HG03060 (cell line): ENCODE data around the gene GNG7.
"Not testable (repeated sequence)": the region's sequence is repeated elsewhere in the genome, so short reads cannot be mapped to it uniquely, and the experiment has no call there.

Experiments
- ATAC-seq: cut with Tn5 transposase; IDR thresholded peaks from one replicate; pipeline ENCODE4 v1.9.1; 2021; ENCODE audit warnings: low read depth, moderate number of reproducible peaks; ENCODE audit not compliant: unreplicated experiment

Gene GNG7

GRCh38 chr19:2648528-2648937, 54.0 kb downstream of the GNG7 start:
- no peak for ATAC-seq

DNA sequence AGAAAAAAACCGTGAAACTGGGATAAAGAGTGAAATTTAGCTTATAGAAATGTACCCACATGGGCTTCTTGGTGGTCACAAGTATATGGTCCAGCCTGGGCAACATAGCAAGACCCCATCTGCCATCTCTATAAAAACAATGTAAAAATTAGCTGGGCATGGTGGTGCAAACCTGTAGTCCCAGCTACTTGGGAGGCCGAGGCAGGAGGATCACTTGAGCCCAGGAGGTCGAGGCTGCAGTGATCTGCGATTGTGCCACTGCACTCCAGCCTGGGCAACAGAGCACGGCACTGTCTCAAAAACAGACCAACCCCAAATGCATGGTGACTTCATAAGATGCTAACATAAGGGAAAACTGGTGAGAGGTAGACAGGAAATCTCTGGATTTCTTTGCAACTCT, 54.4 kb downstream of the GNG7 start:
- no peak for ATAC-seq

DNA sequence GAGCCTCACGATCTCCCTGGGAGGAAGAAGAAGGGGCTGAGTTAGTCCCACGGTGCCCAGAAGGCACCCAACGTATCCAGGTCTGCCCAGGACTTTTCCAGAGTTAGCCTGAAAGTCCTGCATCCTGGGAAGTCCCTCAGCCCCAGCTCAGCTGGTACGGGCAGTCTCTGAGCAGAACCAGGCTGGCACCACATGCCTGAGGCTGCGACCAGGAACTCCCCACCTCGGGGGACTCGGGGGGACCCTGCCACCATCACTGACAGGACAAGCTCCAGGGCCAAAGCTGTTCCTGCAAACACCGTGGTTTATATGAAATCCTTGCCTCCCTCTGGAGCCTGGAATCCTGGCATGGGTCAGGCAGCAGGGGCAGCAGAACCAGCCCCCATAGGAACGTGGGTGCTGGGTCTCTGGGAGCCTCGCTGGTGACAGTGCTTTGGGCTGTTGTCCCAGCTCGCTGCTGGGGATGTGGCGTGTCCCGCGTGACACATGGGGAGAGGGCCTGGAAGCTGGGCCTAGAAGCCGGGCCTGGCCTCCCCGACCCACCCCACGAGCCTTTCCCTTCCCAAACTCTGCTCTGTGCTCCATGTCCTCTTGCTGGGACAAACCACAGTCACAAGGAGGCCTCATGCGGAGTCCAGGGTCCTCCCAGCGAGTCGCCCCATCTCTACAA, 55.5 kb downstream of the GNG7 start:
- ATAC-seq = no peak

- ATAC-seq = no peak
Measured at GRCh38 chr19:2645826-2646225, 56.7 kb downstream of the GNG7 start.

GRCh38 chr19:2643123-2643737, 59.3 kb downstream of the GNG7 start:
- not testable (repeated sequence) for ATAC-seq

- ATAC-seq = no peak
Measured at GRCh38 chr19:2641332-2641698, 61.2 kb downstream of the GNG7 start.

DNA sequence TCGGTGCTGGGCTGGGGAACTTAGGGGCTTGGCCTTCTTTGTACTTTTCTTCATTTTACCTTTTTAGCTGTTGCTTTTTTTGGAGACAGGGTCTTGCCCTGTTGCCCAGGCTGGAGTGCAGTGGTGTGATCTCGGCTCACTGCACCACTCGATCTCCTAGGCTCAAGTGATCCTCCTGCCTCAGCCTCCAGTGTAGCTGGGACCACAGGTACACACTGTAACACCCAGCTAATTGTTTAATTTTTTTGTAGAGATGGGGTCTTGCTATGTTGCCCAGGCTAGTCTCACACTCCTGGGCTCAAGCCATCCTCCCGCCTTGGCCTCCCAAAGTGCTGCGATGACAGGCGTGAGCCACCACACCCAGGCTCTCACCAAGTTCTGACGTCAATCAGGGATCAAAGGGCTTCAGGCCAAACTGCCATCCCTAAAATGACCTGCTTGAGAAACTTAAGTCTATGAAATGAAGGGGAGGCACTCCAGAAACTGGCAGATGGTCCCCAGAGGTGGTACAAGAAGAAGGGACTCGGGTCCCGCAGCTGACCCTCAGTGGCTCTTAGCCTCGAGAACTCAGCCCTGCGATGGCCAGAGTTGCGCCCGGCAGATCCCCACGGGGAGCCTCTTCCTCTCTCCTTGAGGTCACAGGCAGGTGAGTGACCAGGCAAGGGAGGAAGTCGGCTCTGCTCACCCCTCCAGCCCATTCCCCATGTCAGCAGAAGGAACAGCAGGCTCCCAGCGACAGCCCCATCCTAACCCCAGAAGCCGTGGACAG, 61.7 kb downstream of the GNG7 start:
- ATAC-seq = no peak

- ATAC-seq = no peak
Measured at GRCh38 chr19:2639999-2640398, 62.5 kb downstream of the GNG7 start.

GRCh38 chr19:2638417-2638940, 64.0 kb downstream of the GNG7 start:
- no peak for ATAC-seq

- no peak for ATAC-seq
Measured at GRCh38 chr19:2636897-2637683, 65.4 kb downstream of the GNG7 start.

DNA sequence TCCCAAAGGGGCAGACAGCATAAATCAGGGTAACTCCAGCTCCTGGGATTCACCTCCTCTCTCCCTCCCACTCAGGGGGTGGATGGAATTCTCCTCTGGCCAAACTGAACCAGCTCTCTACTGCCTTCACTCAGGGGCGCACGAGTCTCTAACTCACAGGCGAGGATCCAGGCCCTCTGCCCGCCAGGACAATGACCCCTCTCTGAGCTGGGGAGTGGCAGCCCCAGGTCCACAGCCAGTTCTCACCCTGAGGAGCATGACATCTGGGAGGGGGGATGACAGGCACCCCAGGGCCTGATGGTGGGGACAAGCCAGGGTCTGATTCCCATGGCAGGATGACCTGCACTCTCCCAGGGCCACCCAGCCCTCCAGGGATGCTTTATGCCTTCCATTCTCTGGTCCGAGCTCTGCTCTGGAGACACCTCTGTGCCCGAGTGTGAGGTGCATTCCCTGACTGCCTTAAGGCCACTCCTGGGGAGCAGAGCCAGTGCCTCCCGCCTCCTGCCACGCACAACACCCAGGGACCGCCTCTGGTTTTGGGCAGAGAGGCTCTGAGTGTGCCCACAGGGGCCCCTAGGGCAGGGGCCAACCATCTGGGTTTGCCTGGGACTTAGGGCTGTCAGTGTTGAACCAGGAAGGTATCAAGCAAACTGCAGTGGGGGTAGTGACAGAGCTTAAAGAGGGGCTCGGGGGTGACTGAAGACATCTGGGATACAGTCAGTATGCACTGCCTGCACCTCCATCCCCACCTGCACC, 66.2 kb downstream of the GNG7 start:
- ATAC-seq = no peak

GRCh38 chr19:2634960-2635359, 67.5 kb downstream of the GNG7 start:
- ATAC-seq = no peak

DNA sequence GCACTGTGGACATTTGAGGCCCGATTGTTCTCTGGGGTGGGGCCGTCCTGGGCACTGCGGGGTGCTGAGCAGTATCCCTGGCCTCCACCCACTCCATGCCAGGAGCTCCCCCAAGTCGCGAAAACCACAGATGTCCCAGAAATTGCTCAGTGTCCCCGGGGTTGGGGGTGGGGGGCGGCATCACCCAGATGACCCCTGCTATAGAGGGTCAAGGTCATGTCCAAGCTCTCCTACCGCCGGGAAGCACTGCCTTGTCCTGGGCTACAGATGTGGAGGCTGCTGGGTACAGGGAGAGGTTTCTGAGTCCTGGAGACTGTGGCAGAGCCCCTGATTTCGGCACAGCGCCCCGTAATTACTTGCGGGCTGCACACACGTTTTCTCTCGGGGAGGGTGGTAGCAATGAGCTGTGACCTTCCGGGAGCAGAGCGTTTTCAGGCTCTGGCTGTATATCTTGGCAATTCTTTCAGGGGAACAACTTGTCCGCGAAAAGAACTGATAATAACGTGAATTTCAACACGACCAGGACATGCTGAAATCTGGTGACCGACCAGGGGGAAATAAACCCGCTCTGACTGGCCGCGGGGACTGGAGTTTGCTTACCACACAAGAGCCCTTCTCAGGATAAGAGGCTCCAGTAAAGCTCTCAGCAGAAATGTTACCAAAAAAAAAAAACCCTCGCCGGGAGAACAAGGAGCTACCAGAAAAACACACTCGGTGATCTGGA, 68.1 kb downstream of the GNG7 start:
- ATAC-seq = no peak

- no peak for ATAC-seq
Measured at GRCh38 chr19:2633693-2634075, 68.8 kb downstream of the GNG7 start.

DNA sequence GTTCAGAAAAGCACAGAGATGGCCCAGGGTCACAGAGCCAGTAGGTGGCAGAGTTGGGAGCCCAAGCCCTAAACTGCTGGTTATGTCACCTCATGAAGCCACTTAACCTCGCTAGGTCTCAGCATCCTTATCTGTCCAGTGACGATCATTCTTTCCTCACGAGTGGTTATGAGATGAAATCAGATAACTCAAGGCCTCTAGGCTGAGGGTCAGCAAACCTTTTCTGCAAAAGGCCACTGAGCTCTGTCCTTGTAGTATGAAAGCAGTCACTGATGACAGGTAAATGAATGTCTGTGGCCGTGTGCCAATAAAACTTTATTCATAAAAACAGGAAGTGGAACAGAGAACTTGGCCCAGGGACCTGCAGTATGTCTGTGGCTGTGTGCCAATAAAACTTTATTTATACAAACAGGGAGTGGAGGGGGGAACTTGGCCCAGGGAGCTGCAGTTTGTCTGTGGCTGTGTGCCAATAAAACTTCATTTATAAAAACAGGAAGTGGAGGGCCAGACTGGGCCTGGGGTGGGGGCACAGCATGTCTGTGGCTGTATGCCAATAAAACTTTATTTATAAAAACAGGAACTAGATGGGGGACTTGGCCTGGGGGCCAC, 71.2 kb downstream of the GNG7 start:
- no peak for ATAC-seq

- no peak for ATAC-seq
Measured at GRCh38 chr19:2630352-2631001, 72.0 kb downstream of the GNG7 start.

DNA sequence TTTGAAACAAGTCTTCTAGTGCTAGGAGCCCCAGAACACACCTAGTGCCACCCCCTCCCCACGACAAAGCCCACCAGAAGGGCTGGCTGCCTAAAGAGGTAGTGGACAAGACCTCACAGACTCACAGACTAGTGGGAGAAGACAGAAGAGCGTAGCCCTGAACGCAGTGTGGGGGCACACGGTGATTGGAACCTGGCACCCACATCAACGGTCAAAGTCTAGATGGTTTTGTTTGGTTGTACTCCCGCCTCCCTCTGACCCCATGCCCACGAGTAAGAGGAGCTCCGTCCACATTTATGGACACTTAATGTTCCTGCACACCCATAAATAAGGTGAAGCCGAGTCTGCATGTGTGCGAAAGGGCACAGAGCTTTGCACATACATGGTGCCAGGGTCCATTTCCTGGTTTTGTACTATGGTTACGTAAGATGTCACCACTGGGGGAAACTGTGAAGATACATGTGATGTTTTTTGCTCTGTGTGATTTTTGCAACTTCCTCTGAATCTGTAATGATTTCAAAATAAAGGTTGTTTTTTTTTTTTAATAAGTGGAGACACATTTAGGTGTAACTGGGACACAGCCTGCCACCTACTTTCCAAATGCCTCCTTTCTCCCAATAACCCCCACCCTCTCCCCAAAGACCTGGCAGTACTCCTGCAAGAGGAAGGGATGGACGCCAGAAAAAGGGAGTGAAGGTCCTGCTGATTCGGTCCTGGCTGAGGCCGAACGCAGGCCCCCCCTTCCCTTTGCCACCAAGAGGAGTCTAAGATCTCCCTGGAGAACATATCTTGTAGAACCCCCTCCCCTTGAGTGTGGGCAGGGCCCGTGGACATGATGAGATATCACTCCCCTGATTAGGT, 72.8 kb downstream of the GNG7 start:
- ATAC-seq = no peak

DNA sequence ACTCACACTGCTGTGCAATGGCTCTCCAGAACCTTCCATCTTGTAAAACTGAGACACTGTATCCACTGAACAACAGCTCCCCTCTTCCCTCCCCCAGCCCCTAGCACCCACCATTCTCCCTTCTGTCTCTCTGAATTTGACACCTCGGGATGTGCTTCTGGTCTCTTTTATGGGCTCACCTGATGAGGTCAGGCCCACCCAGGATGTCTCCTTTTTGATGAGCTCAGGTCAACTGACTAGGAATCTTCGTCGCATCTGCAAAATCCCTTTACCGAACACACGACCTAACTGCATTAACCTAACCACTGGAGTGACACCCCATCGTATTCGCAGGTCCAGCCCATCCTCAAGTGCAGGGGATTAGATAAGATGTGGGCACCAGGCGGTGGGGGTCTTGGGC, 73.9 kb downstream of the GNG7 start:
- ATAC-seq = no peak
